Adipocyte (in vitro differentiated cells): ENCODE results near the gene GNA14.

Experiments
- DNase-seq: peaks from one replicate; pipeline ENCODE4 v3.0.0-alpha.2; 2015; ENCODE audit warnings: low read depth
- H3K27me3 ChIP-seq: replicated peaks from 2 replicates; pipeline ENCODE4 v1.7.0; 2013; ENCODE audit warnings: mild to moderate bottlenecking, low read length, moderate library complexity; ENCODE audit not compliant: control insufficient read depth, insufficient read depth
- H3K36me3 ChIP-seq: 2 replicates; pipeline ENCODE4 v1.7.0; 2013; ENCODE audit warnings: low read length, mild to moderate bottlenecking, moderate library complexity; ENCODE audit not compliant: control insufficient read depth, insufficient read depth, severe bottlenecking
- H3K4me1 ChIP-seq: 2 replicates; pipeline ENCODE4 v1.7.0; 2013; ENCODE audit warnings: mild to moderate bottlenecking, low read length, moderate library complexity; ENCODE audit not compliant: control insufficient read depth, insufficient read depth
- H3K4me3 ChIP-seq: 2 replicates; pipeline ENCODE4 v1.7.0; 2013; ENCODE audit warnings: mild to moderate bottlenecking, low read length, moderate library complexity
- H3K9ac ChIP-seq: 2 replicates; pipeline ENCODE4 v1.7.0; 2013; ENCODE audit warnings: mild to moderate bottlenecking, low read length, moderate library complexity
- H3K9me3 ChIP-seq: 2 replicates; pipeline ENCODE4 v1.7.0; 2013; ENCODE audit warnings: mild to moderate bottlenecking, low read length, moderate library complexity; ENCODE audit not compliant: control insufficient read depth

Gene GNA14

GRCh38 chr9:77486463-77486862, 161.7 kb downstream of the GNA14 start:
- Histone ChIP-seq H3K9ac (no peak overlapping the region), H3K4me3 (no peak overlapping the region), H3K9me3 (peaks cover 5% of the 10 kb centered on the region), H3K27me3 (no peaks in the 10 kb centered on the region), H3K4me1 (no peaks in the 10 kb centered on the region), H3K36me3 (no peaks in the 10 kb centered on the region)
- no peak for DNase-seq

- peak overlapping the region; percentile 58 for H3K9ac ChIP-seq
- H3K4me1 ChIP-seq: peaks cover 15% of the 10 kb centered on the region
- H3K36me3 ChIP-seq: no peaks in the 10 kb centered on the region
- peak; percentile 64 for DNase-seq
- peak overlapping the region; percentile 4 for H3K4me3 ChIP-seq
- H3K9me3 ChIP-seq: peaks cover 18% of the 10 kb centered on the region
- no peaks in the 10 kb centered on the region for H3K27me3 ChIP-seq
These were observed 172.3 kb downstream of the GNA14 start for GRCh38 chr9:77475641-77476473.

- Histone ChIP-seq H3K36me3 (no peaks in the 10 kb centered on the region), H3K4me3 (no peak overlapping the region), H3K9me3 (peaks cover 18% of the 10 kb centered on the region), H3K27me3 (no peaks in the 10 kb centered on the region), H3K9ac (no peak overlapping the region), H3K4me1 (peaks cover 16% of the 10 kb centered on the region)
- DNase-seq: no peak
These were observed 173.2 kb downstream of the GNA14 start for GRCh38 chr9:77474936-77475335.

GRCh38 chr9:77472646-77473045, 175.5 kb downstream of the GNA14 start:
- DNase-seq: no peak

GRCh38 chr9:77471572-77471971, 176.6 kb downstream of the GNA14 start:
- Histone ChIP-seq H3K36me3 (no peaks in the 10 kb centered on the region), H3K9ac (no peak overlapping the region), H3K27me3 (no peaks in the 10 kb centered on the region), H3K4me3 (no peak overlapping the region), H3K4me1 (peaks cover 38% of the 10 kb centered on the region), H3K9me3 (peaks cover 18% of the 10 kb centered on the region)
- no peak for DNase-seq

More at GRCh38 chr9:77472646-77473045, 175.5 kb downstream of the GNA14 start:
- Histone ChIP-seq H3K27me3 (no peaks in the 10 kb centered on the region), H3K4me1 (peaks cover 33% of the 10 kb centered on the region), H3K9me3 (peaks cover 18% of the 10 kb centered on the region), H3K36me3 (no peaks in the 10 kb centered on the region), H3K9ac (no peak overlapping the region), H3K4me3 (no peak overlapping the region)

- no peak overlapping the region for H3K9ac ChIP-seq
- H3K9me3 ChIP-seq: peaks cover 18% of the 10 kb centered on the region
- no peaks in the 10 kb centered on the region for H3K36me3 ChIP-seq
- DNase-seq: peak; percentile 59
- peak overlapping the region; percentile 5 for H3K4me3 ChIP-seq
- peaks cover 31% of the 10 kb centered on the region for H3K4me1 ChIP-seq
- no peaks in the 10 kb centered on the region for H3K27me3 ChIP-seq
These were observed 178.4 kb downstream of the GNA14 start for GRCh38 chr9:77469515-77470231.

- DNase-seq: no peak
- Histone ChIP-seq H3K36me3 (no peaks in the 10 kb centered on the region), H3K9me3 (no peaks in the 10 kb centered on the region), H3K9ac (no peak overlapping the region), H3K27me3 (no peaks in the 10 kb centered on the region), H3K4me3 (no peak overlapping the region), H3K4me1 (peaks cover 41% of the 10 kb centered on the region)
These were observed 183.5 kb downstream of the GNA14 start for GRCh38 chr9:77464661-77465060.

- peaks cover 30% of the 10 kb centered on the region for H3K4me1 ChIP-seq
- H3K4me3 ChIP-seq: no peak overlapping the region
- H3K36me3 ChIP-seq: no peaks in the 10 kb centered on the region
- H3K9ac ChIP-seq: no peak overlapping the region
- H3K27me3 ChIP-seq: no peaks in the 10 kb centered on the region
- no peak for DNase-seq
- no peaks in the 10 kb centered on the region for H3K9me3 ChIP-seq
These were observed 185.0 kb downstream of the GNA14 start for GRCh38 chr9:77463151-77463550.

GRCh38 chr9:77462066-77462465, 186.1 kb downstream of the GNA14 start:
- Histone ChIP-seq H3K27me3 (no peaks in the 10 kb centered on the region), H3K4me1 (peaks cover 25% of the 10 kb centered on the region), H3K9ac (no peak overlapping the region), H3K4me3 (no peak overlapping the region), H3K36me3 (no peaks in the 10 kb centered on the region), H3K9me3 (no peaks in the 10 kb centered on the region)
- DNase-seq: no peak

- Histone ChIP-seq H3K9ac (no peak overlapping the region), H3K36me3 (no peaks in the 10 kb centered on the region), H3K9me3 (no peaks in the 10 kb centered on the region), H3K4me1 (peaks cover 18% of the 10 kb centered on the region), H3K27me3 (no peaks in the 10 kb centered on the region), H3K4me3 (no peak overlapping the region)
- no peak for DNase-seq
These were observed 187.2 kb downstream of the GNA14 start for GRCh38 chr9:77460938-77461337.

GRCh38 chr9:77457916-77458592, 190.1 kb downstream of the GNA14 start:
- no peaks in the 10 kb centered on the region for H3K9me3 ChIP-seq
- H3K9ac ChIP-seq: peak overlapping the region; percentile 17
- DNase-seq: peak; percentile 86

More at GRCh38 chr9:77457916-77458592, 190.1 kb downstream of the GNA14 start:
- Histone ChIP-seq H3K27me3 (no peaks in the 10 kb centered on the region), H3K4me3 (no peak overlapping the region), H3K4me1 (peaks cover 7% of the 10 kb centered on the region), H3K36me3 (no peaks in the 10 kb centered on the region)
